ENCODE data around the gene PSMD14. TPM values are rescaled to one million over a fixed set of nuclear protein-coding genes. Genes with fewer than 3 reads are reported as not detected.
A peak's percentile ranks its signal among the peaks of the same experiment; 100 is the strongest.

Gene PSMD14
- total RNA-seq, 1 donor from 2014 or later: 52.6 TPM

DNA sequence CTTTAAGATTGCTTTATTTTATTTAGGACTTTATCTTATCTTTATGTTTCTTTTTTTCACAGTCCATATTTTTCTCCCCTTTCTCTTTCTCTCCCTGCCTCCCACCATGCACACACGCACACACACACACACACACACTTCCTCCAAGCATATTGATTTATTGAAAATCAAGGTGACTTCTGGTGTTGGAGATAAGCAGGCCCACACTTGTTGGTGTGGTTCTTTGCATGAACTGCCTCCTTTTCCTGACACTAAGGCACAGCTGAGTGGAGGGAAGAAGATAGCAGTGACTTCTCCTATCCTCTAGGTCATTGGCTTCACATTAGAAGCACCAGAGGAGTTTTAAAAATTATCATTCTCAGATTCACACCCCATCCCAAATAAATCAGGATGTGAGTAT lies 125.9 kb downstream of the PSMD14 start:
- Mint-ChIP-seq H3K36me3 (ENCODE audit: low read depth, unreplicated experiment) (no peaks in the 10 kb centered on the region), H3K9me3 (ENCODE audit: unreplicated experiment) (no peaks in the 10 kb centered on the region), H3K27me3 (ENCODE audit: unreplicated experiment) (peaks cover 3% of the 10 kb centered on the region), H3K4me1 (ENCODE audit: unreplicated experiment) (peaks cover 8% of the 10 kb centered on the region), H3K4me3 (ENCODE audit: unreplicated experiment) (peak overlapping the region; percentile 3), H3K27ac (ENCODE audit: unreplicated experiment) (no peak overlapping the region)
- DNase-seq (ENCODE audit: low spot score): no peak
- TF ChIP-seq, protein P1, sequence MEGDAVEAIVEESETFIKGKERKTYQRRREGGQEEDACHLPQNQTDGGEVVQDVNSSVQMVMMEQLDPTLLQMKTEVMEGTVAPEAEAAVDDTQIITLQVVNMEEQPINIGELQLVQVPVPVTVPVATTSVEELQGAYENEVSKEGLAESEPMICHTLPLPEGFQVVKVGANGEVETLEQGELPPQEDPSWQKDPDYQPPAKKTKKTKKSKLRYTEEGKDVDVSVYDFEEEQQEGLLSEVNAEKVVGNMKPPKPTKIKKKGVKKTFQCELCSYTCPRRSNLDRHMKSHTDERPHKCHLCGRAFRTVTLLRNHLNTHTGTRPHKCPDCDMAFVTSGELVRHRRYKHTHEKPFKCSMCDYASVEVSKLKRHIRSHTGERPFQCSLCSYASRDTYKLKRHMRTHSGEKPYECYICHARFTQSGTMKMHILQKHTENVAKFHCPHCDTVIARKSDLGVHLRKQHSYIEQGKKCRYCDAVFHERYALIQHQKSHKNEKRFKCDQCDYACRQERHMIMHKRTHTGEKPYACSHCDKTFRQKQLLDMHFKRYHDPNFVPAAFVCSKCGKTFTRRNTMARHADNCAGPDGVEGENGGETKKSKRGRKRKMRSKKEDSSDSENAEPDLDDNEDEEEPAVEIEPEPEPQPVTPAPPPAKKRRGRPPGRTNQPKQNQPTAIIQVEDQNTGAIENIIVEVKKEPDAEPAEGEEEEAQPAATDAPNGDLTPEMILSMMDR (IDR thresholded peaks at IDR 0.05; ENCODE audit: unreplicated experiment): no peak

DNA sequence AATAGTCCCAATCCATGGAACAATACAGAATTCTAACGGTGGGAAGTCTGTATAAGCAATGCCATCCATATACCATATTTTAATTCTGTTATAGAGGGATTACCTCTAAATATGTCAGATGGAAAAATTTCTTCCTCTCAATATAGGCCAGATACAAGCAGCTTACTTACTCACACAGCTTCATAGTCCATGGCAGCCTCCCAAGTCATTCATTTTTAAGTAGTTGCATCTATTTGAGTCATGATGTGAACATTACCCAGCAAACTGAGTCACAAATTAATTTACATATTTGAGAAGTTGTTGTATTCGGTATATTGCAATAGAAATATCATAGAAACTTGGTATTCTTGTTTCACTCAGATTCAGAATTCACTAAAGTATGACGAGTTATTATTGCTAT lies 128.2 kb downstream of the PSMD14 start:
- Mint-ChIP-seq H3K27me3 (ENCODE audit: unreplicated experiment) (peaks cover 3% of the 10 kb centered on the region), H3K4me1 (ENCODE audit: unreplicated experiment) (peaks cover 8% of the 10 kb centered on the region), H3K9me3 (ENCODE audit: unreplicated experiment) (no peaks in the 10 kb centered on the region), H3K4me3 (ENCODE audit: unreplicated experiment) (no peak overlapping the region), H3K36me3 (ENCODE audit: low read depth, unreplicated experiment) (no peaks in the 10 kb centered on the region), H3K27ac (ENCODE audit: unreplicated experiment) (no peak overlapping the region)
- no peak for DNase-seq (ENCODE audit: low spot score)
- TF ChIP-seq, protein P1 (IDR thresholded peaks at IDR 0.05; ENCODE audit: unreplicated experiment): no peak

DNA sequence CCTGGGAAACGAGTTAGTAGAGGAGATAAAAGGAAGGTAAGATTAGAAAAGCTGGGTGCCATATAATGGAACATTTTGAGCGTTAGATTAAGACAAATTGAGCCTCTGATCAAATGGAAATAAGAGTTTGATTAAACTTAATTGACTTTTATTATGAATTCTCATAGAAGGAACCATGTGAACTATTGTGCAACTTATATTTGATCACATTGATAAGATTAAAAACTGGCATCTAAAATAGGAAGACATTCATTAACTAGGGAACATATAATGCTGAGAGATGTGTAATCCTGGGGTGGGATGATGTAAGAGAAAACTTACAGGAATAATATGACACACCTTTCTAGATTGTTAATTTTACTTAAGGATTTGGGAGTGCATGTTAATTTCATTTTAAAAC lies 130.4 kb downstream of the PSMD14 start:
- no peak for DNase-seq (ENCODE audit: low spot score)
- H3K4me3 Mint-ChIP-seq (ENCODE audit: unreplicated experiment): no peak overlapping the region
- peaks cover 8% of the 10 kb centered on the region for H3K4me1 Mint-ChIP-seq (ENCODE audit: unreplicated experiment)
- no peaks in the 10 kb centered on the region for H3K27me3 Mint-ChIP-seq (ENCODE audit: unreplicated experiment)
- H3K9me3 Mint-ChIP-seq (ENCODE audit: unreplicated experiment): no peaks in the 10 kb centered on the region
- no peaks in the 10 kb centered on the region for H3K36me3 Mint-ChIP-seq (ENCODE audit: low read depth, unreplicated experiment)
- H3K27ac Mint-ChIP-seq (ENCODE audit: unreplicated experiment): no peak overlapping the region
- TF ChIP-seq, protein P1 (IDR thresholded peaks at IDR 0.05; ENCODE audit: unreplicated experiment): no peak

DNA sequence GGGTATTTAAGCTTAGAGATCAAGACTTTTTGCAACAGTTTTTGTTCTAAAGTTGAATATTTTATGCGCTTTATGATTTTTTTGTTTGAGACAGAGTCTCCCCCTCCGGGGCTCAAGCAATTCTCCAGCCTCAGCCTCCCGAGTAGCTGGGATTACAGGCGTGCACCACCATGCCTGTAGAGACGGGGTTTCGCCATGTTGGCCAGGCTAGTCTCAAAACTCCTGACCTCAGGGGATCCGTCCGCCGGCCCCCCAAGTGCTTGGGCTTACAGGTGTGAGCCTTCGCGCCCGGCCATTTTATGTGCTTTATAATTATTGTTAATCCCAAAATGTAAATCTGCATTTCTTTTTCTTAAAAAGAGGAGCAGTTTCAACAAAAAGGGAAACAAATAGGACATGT lies 136.9 kb downstream of the PSMD14 start:
- Mint-ChIP-seq H3K9me3 (ENCODE audit: unreplicated experiment) (no peaks in the 10 kb centered on the region), H3K36me3 (ENCODE audit: low read depth, unreplicated experiment) (no peaks in the 10 kb centered on the region)

DNA sequence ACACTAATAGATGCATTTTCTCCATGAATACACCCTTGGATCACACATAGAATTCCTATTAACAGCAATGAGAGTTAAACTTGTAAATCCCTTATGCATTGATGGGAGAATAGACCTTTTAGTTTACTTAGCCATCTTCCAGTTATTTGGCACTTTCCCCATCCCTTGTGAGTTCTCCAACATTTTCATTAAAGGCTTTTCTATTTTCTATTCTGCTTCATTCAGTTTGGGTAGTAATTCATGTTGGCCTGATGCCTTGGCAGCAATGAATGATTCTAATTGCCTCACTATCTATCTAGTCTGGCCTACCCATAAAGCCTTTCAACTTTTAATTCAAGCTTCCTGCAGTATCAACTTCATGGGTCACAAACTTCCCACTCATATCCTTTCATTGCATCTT lies 140.2 kb downstream of the PSMD14 start:
- TF ChIP-seq, protein P1 (IDR thresholded peaks at IDR 0.05; ENCODE audit: unreplicated experiment): no peak
- Mint-ChIP-seq H3K27ac (ENCODE audit: unreplicated experiment) (no peak overlapping the region), H3K4me1 (ENCODE audit: unreplicated experiment) (no peaks in the 10 kb centered on the region), H3K9me3 (ENCODE audit: unreplicated experiment) (no peaks in the 10 kb centered on the region), H3K27me3 (ENCODE audit: unreplicated experiment) (no peaks in the 10 kb centered on the region), H3K4me3 (ENCODE audit: unreplicated experiment) (no peak overlapping the region), H3K36me3 (ENCODE audit: low read depth, unreplicated experiment) (no peaks in the 10 kb centered on the region)
- DNase-seq (ENCODE audit: low spot score): no peak

More for the DNA sequence above, 136.9 kb downstream of the PSMD14 start:
- TF ChIP-seq, protein P1 (IDR thresholded peaks at IDR 0.05; ENCODE audit: unreplicated experiment): no peak
- Mint-ChIP-seq H3K27me3 (ENCODE audit: unreplicated experiment) (no peaks in the 10 kb centered on the region), H3K27ac (ENCODE audit: unreplicated experiment) (no peak overlapping the region), H3K4me3 (ENCODE audit: unreplicated experiment) (no peak overlapping the region), H3K4me1 (ENCODE audit: unreplicated experiment) (no peaks in the 10 kb centered on the region)
- DNase-seq (ENCODE audit: low spot score): no peak

Other genes starting within 250 kb of the PSMD14 start
- gene TANK, start 148.0 kb upstream of the PSMD14 start, total RNA-seq (ENCODE audit: unreplicated experiment): 40.8 TPM
- gene TBR1, start 107.9 kb downstream of the PSMD14 start, total RNA-seq (ENCODE audit: unreplicated experiment): 0.08 TPM